H9 (cell line): ENCODE measurements around the gene KIAA0825. TPM values are rescaled to one million over a fixed set of nuclear protein-coding genes. Genes with fewer than 3 reads are reported as not detected.

Source experiments
- DNase-seq: peaks from one replicate; pipeline ENCODE4 v3.0.0-alpha.2; 2017
- H2AFZ ChIP-seq: one replicate; pipeline ENCODE4 v1.6.1; 2013; ENCODE audit warnings: mild to moderate bottlenecking, low read length, control low read depth, moderate library complexity
- H2AK5ac ChIP-seq: 2 replicates; pipeline ENCODE4 v1.6.1; 2013; ENCODE audit warnings: low read length, control low read depth, mixed read lengths; ENCODE audit not compliant: insufficient read length
- H2BK120ac ChIP-seq: one replicate; pipeline ENCODE4 v1.6.1; 2013; ENCODE audit warnings: low read depth, mild to moderate bottlenecking, low read length, control low read depth, inconsistent platforms; ENCODE audit not compliant: poor library complexity, severe bottlenecking
- H2BK12ac ChIP-seq: 2 replicates; pipeline ENCODE4 v1.6.1; 2013; ENCODE audit warnings: low read length, control low read depth, mixed read lengths, low read depth; ENCODE audit not compliant: insufficient read length
- H2BK15ac ChIP-seq: 2 replicates; pipeline ENCODE4 v1.6.1; 2013; ENCODE audit warnings: low read depth, low read length, control low read depth
- H2BK20ac ChIP-seq: one replicate; pipeline ENCODE4 v1.6.1; 2013; ENCODE audit warnings: low read depth, mild to moderate bottlenecking, low read length, control low read depth, inconsistent platforms; ENCODE audit not compliant: poor library complexity, severe bottlenecking
- H2BK5ac ChIP-seq: 2 replicates; pipeline ENCODE4 v1.6.1; 2013; ENCODE audit warnings: low read length, control low read depth, mixed read lengths; ENCODE audit not compliant: insufficient read length
- H3K14ac ChIP-seq: 2 replicates; pipeline ENCODE4 v1.6.1; 2013; ENCODE audit warnings: low read length, control low read depth; ENCODE audit not compliant: insufficient read depth
- H3K18ac ChIP-seq: 2 replicates; pipeline ENCODE4 v1.6.1; 2013; ENCODE audit warnings: low read depth, mild to moderate bottlenecking, mixed read lengths, low read length, control low read depth; ENCODE audit not compliant: insufficient read length
- H3K23ac ChIP-seq: 2 replicates; pipeline ENCODE4 v1.6.1; 2013; ENCODE audit warnings: low read length, control low read depth, mixed read lengths, low read depth; ENCODE audit not compliant: insufficient read length
- H3K23me2 ChIP-seq: 2 replicates; pipeline ENCODE4 v1.6.1; 2013; ENCODE audit warnings: low read depth, mild to moderate bottlenecking, mixed read lengths, low read length, control low read depth; ENCODE audit not compliant: insufficient read length, poor library complexity, severe bottlenecking
- H3K27ac ChIP-seq: 2 replicates; pipeline ENCODE4 v1.5.1; 2013; ENCODE audit warnings: low read length, control low read depth, mixed read lengths, low read depth; ENCODE audit not compliant: insufficient read length
- H3K27me3 ChIP-seq: 2 replicates; pipeline ENCODE4 v1.6.1; 2013; ENCODE audit warnings: low read length, control low read depth, inconsistent platforms; ENCODE audit not compliant: insufficient read depth
- H3K4ac ChIP-seq: 2 replicates; pipeline ENCODE4 v1.6.1; 2013; ENCODE audit warnings: low read depth, mild to moderate bottlenecking, control low read depth, inconsistent platforms, low read length, moderate library complexity
- H3K4me1 ChIP-seq: 2 replicates; pipeline ENCODE4 v1.6.1; 2013; ENCODE audit warnings: low read length, control low read depth, inconsistent platforms; ENCODE audit not compliant: insufficient read depth
- H3K4me2 ChIP-seq: 2 replicates; pipeline ENCODE4 v1.6.1; 2013; ENCODE audit warnings: low read length, control low read depth, mixed read lengths; ENCODE audit not compliant: insufficient read length, insufficient read depth
- H3K56ac ChIP-seq: 2 replicates; pipeline ENCODE4 v1.6.1; 2013; ENCODE audit warnings: low read depth, mild to moderate bottlenecking, mixed read lengths, low read length, control low read depth; ENCODE audit not compliant: insufficient read length
- H3K79me1 ChIP-seq: 2 replicates; pipeline ENCODE4 v1.6.1; 2013; ENCODE audit warnings: low read depth, mild to moderate bottlenecking, moderate library complexity, low read length, control low read depth, inconsistent platforms; ENCODE audit not compliant: insufficient read depth, poor library complexity, severe bottlenecking
- H3K79me2 ChIP-seq: 2 replicates; pipeline ENCODE4 v1.6.1; 2013; ENCODE audit warnings: low read length, control low read depth, inconsistent platforms; ENCODE audit not compliant: insufficient read depth
- H3K9ac ChIP-seq: 2 replicates; pipeline ENCODE4 v1.6.1; 2013; ENCODE audit warnings: low read length, control low read depth, mixed read lengths; ENCODE audit not compliant: insufficient read length; ENCODE audit errors: extremely low read depth
- H3K9me3 ChIP-seq: one replicate; pipeline ENCODE4 v1.6.1; 2013; ENCODE audit warnings: low read depth, low read length, inconsistent platforms; ENCODE audit not compliant: control insufficient read depth
- H3T11ph ChIP-seq: one replicate; pipeline ENCODE4 v1.6.1; 2013; ENCODE audit warnings: mild to moderate bottlenecking, low read length, control low read depth, inconsistent platforms
- H4K20me1 ChIP-seq: one replicate; pipeline ENCODE4 v1.6.1; 2013; ENCODE audit not compliant: control insufficient read depth, insufficient read length, insufficient read depth
- H4K5ac ChIP-seq: 2 replicates; pipeline ENCODE4 v1.6.1; 2013; ENCODE audit warnings: low read depth, mild to moderate bottlenecking, mixed read lengths, low read length, control low read depth; ENCODE audit not compliant: insufficient read length
- H4K8ac ChIP-seq: replicated peaks from 2 replicates; pipeline ENCODE4 v1.6.1; 2013; ENCODE audit warnings: low read length, control low read depth, mixed read lengths, low read depth; ENCODE audit not compliant: insufficient read length
- H4K91ac ChIP-seq: 2 replicates; pipeline ENCODE4 v1.6.1; 2013; ENCODE audit warnings: low read depth, mild to moderate bottlenecking, moderate library complexity, mixed read lengths, low read length, control low read depth; ENCODE audit not compliant: insufficient read length
- H3K27ac Mint-ChIP-seq, 3 experiments: 2 replicates in 2 of 3; 3 replicates in 1 of 3; pipeline ENCODE4 v1.8.0; 2020 to 2021; ENCODE audit warnings: mixed read lengths in 3 of 3, mild to moderate bottlenecking in 1 of 3, moderate library complexity in 1 of 3
- H3K27me3 Mint-ChIP-seq: 2 replicates; pipeline ENCODE4 v1.8.0; 2021; ENCODE audit warnings: low read depth, mild to moderate bottlenecking, moderate library complexity, mixed read lengths
- H3K36me3 Mint-ChIP-seq, 3 experiments: 2 replicates in 2 of 3; 3 replicates in 1 of 3; pipeline ENCODE4 v1.8.0; 2020 to 2021; ENCODE audit warnings: low read depth in 3 of 3, mixed read lengths in 3 of 3; ENCODE audit not compliant: insufficient read depth in 1 of 3
- H3K4me1 Mint-ChIP-seq, 2 experiments: 2 replicates each; pipeline ENCODE4 v1.8.0; 2020; ENCODE audit warnings: mixed read lengths in 2 of 2
- H3K4me3 Mint-ChIP-seq, 2 experiments: 2 replicates in 1 of 2; 3 replicates in 1 of 2; pipeline ENCODE4 v1.8.0; 2020 to 2021; ENCODE audit warnings: mild to moderate bottlenecking in 2 of 2, mixed read lengths in 2 of 2, moderate library complexity in 1 of 2
- H3K9me3 Mint-ChIP-seq, 2 experiments: 2 replicates in 1 of 2; 3 replicates in 1 of 2; pipeline ENCODE4 v1.8.0; 2020; ENCODE audit warnings: mild to moderate bottlenecking in 2 of 2, mixed read lengths in 2 of 2, moderate library complexity in 1 of 2
- CTCF ChIP-seq: fragments of 200-600 bp; sonication (generic); conservative IDR thresholded peaks from 3 replicates; pipeline ENCODE4 v1.8.0; 2021; ENCODE audit warnings: antibody characterized with exemption, mild to moderate bottlenecking
- WGBS: extraction: QIAGEN DNeasy Blood & Tissue Kit; methylation state at CpG from one replicate; pipeline ENCODE4 v1.1.7; 2013; ENCODE audit warnings: missing lambda C conversion rate, low lambda C conversion rate, mixed read lengths; ENCODE audit not compliant: insufficient read length; ENCODE audit errors: extremely low coverage; 5-methylcytosine and 5-hydroxymethylcytosine counted together
- total RNA-seq: library from RNA; stranded (reverse); gene quantifications from 2 replicates; pipeline ENCODE4 v1.2.1, GENCODE V29; 2021

Gene KIAA0825
- total RNA-seq, 1 experiment from 2014 or later: 1.8 TPM

GRCh38 chr5:94313188-94313587, 305.2 kb downstream of the KIAA0825 start:
- H3K27ac ChIP-seq: no peak overlapping the region
- H3K23ac ChIP-seq: no peak overlapping the region
- peaks cover 3% of the 10 kb centered on the region; the same call in 1 of the 2 replicates for H3K4me1 ChIP-seq
- no CpG with 5 or more reads among the region's 3 CpGs for WGBS
- no peaks in the 10 kb centered on the region for H3K9me3 ChIP-seq
- no peak overlapping the region for H3K14ac ChIP-seq
- TF ChIP-seq CTCF: no peak
- no peak overlapping the region for H2AK5ac ChIP-seq
- no peak overlapping the region for H3K4me3 Mint-ChIP-seq
- no peak overlapping the region for H4K91ac ChIP-seq
- H3K18ac ChIP-seq: no peak overlapping the region
- H3K4me2 ChIP-seq: no peak overlapping the region
- no peak overlapping the region for H2BK120ac ChIP-seq
- no peak overlapping the region for H4K5ac ChIP-seq
- H3K4ac ChIP-seq: no peak overlapping the region
- H2BK20ac ChIP-seq: no peak overlapping the region
- H3K9ac ChIP-seq: no peak overlapping the region
- no peak overlapping the region for H2BK15ac ChIP-seq
- H3K27ac Mint-ChIP-seq: 0 out of 7 replicates have a peak overlapping the region, but pooled peaks of 1 of the 3 experiments have one; percentile 14
- no peak overlapping the region for H2BK5ac ChIP-seq
- no peaks in the 10 kb centered on the region for H4K20me1 ChIP-seq
- H2BK12ac ChIP-seq: no peak overlapping the region
- no peaks in the 10 kb centered on the region for H3K27me3 Mint-ChIP-seq
- no peak overlapping the region for H2AFZ ChIP-seq
- no peaks in the 10 kb centered on the region for H3K9me3 Mint-ChIP-seq
- no peak overlapping the region for H3T11ph ChIP-seq
- H3K79me2 ChIP-seq: peaks cover 19% of the 10 kb centered on the region; the same call in 1 of the 2 replicates
- peaks cover 0 to 8% (median 0%) of the 10 kb centered on the region in 3 experiments; a peak in 2 of 7 replicates for H3K36me3 Mint-ChIP-seq
- no peak for DNase-seq
- H3K27me3 ChIP-seq: no peaks in the 10 kb centered on the region
- H4K8ac ChIP-seq: no peak overlapping the region
- no peaks in the 10 kb centered on the region for H3K79me1 ChIP-seq
- peaks cover 23 to 50% of the 10 kb centered on the region in 2 experiments for H3K4me1 Mint-ChIP-seq
- H3K23me2 ChIP-seq: no peaks in the 10 kb centered on the region
- no peak overlapping the region for H3K56ac ChIP-seq
